GM12878 (cell line): Measurements from ENCODE around the gene SLC13A2. TPM values are rescaled to one million over a fixed set of nuclear protein-coding genes. Genes with fewer than 3 reads are reported as not detected.
A peak's percentile ranks its signal among the peaks of the same experiment; 100 is the strongest.

Experiments used
- ATAC-seq: fragments of 200-7000 bp; cut with Tn5 transposase; 3 replicates; pipeline ENCODE4 v1.9.1; 2020; ENCODE audit warnings: mild to moderate bottlenecking, moderate library complexity
- BruUV-seq: library from RNA; stranded (reverse); fragments of 400-500 nt; replicated peaks from 2 replicates; lab custom pipeline; 2021; lab: Mats Ljungman, UMichigan
- CTCF ChIA-PET: fragments of 300-600 bp; sonication (Branson Sonifier 250); formaldehyde crosslinking; extraction: SDS; loops from one replicate; lab custom pipeline; 2021; ENCODE audit warnings: inconsistent platforms; lab: Yijun Ruan, JAX
- POLR2A ChIA-PET: fragments of 350-600 bp; formaldehyde crosslinking; extraction: SDS; loops from one replicate; lab custom pipeline; 2021; ENCODE audit warnings: inconsistent platforms; lab: Charles Lee
- RAD21 ChIA-PET: fragments of 300-600 bp; sonication (Branson Sonifier 250); formaldehyde crosslinking; loops from one replicate; lab custom pipeline; 2023; ENCODE audit warnings: antibody characterized with exemption; ENCODE audit not compliant: unreplicated experiment; lab: Charles Lee
- SMC1A ChIA-PET: fragments of 300-600 bp; sonication (Branson Sonifier 250); formaldehyde crosslinking; loops from one replicate; lab custom pipeline; 2023; ENCODE audit not compliant: unreplicated experiment, uncharacterized antibody; lab: Charles Lee
- DNase-seq: peaks from one replicate; pipeline ENCODE4 v3.0.0-alpha.2; 2011; ENCODE audit warnings: low read depth, low spot score
- FAIRE-seq: peaks from 3 replicates; lab custom pipeline; 2011; peaks lifted over from hg19 to GRCh38; lab: Jason Lieb, UNC
- H2AFZ ChIP-seq: 2 replicates; pipeline ENCODE4 v1.6.0; 2011; ENCODE audit warnings: low read depth, low read length, control low read depth; ENCODE audit not compliant: control insufficient read depth
- H3K27ac ChIP-seq: 2 replicates; pipeline ENCODE4 v1.5.1; 2011; ENCODE audit warnings: control low read depth; ENCODE audit not compliant: control insufficient read depth, insufficient read depth
- H3K27me3 ChIP-seq, 2 experiments: replicated peaks in 1 of 2; 2 replicates each; pipeline versions ENCODE4 v1.6.0 to v1.6.1; 2011; ENCODE audit warnings: low read length in 1 of 2; ENCODE audit not compliant: control insufficient read depth in 2 of 2, insufficient read depth in 2 of 2
- H3K36me3 ChIP-seq, 2 experiments: 2 replicates each; pipeline ENCODE4 v1.5.1; 2011; ENCODE audit warnings: low read length in 1 of 2; ENCODE audit not compliant: control insufficient read depth in 2 of 2, insufficient read depth in 2 of 2
- H3K4me1 ChIP-seq: 2 replicates; pipeline ENCODE4 v1.6.1; 2011; ENCODE audit warnings: mild to moderate bottlenecking, low read length, moderate library complexity, mixed read lengths; ENCODE audit not compliant: control insufficient read depth, insufficient read depth
- H3K4me2 ChIP-seq: 2 replicates; pipeline ENCODE4 v1.6.0; 2011; ENCODE audit warnings: control low read depth; ENCODE audit not compliant: control insufficient read depth, insufficient read depth
- H3K4me3 ChIP-seq: fragments of 200-600 bp; sonication (generic); 2 replicates; pipeline ENCODE4 v1.5.1; 2016
- H3K79me2 ChIP-seq: 2 replicates; pipeline ENCODE4 v1.6.0; 2011; ENCODE audit warnings: low read length; ENCODE audit not compliant: control insufficient read depth, insufficient read depth
- H3K9ac ChIP-seq: 2 replicates; pipeline ENCODE4 v1.8.0; 2011; ENCODE audit warnings: low read length, control low read depth, mixed read lengths; ENCODE audit not compliant: control insufficient read depth, insufficient read depth
- H3K9me3 ChIP-seq: replicated peaks from 3 replicates; pipeline ENCODE4 v1.5.1; 2011; ENCODE audit warnings: mild to moderate bottlenecking, low read length; ENCODE audit not compliant: control insufficient read depth, insufficient read depth
- H4K20me1 ChIP-seq: 2 replicates; pipeline ENCODE4 v1.6.0; 2011; ENCODE audit not compliant: control insufficient read depth, insufficient read depth
- ATF3 ChIP-seq: IDR thresholded peaks from 2 replicates; pipeline ENCODE4 v1.6.1; 2011; ENCODE audit warnings: low read depth, mild to moderate bottlenecking, low read length, moderate library complexity, borderline replicate concordance; ENCODE audit errors: extremely low read depth
- BMI1 ChIP-seq: fragments of 450-650 bp; IDR thresholded peaks from 2 replicates; pipeline ENCODE4 v1.6.1; 2016; ENCODE audit warnings: mild to moderate bottlenecking, moderate library complexity, borderline replicate concordance
- CREB1 ChIP-seq: IDR thresholded peaks from 2 replicates; pipeline ENCODE4 v1.6.1; 2012; ENCODE audit warnings: low read depth, mild to moderate bottlenecking, inconsistent platforms
- E2F8 ChIP-seq: fragments of 450-650 bp; IDR thresholded peaks from 2 replicates; pipeline ENCODE4 v1.6.1; 2018; ENCODE audit warnings: mild to moderate bottlenecking, low read depth, moderate library complexity; ENCODE audit not compliant: partially characterized antibody
- EGR1 ChIP-seq, 2 experiments: IDR thresholded peaks; 1 replicate in 1 of 2; 2 replicates in 1 of 2; pipeline ENCODE4 v1.6.1; 2011 to 2012; ENCODE audit warnings: low read depth in 2 of 2, low read length in 2 of 2, borderline replicate concordance in 1 of 2, mild to moderate bottlenecking in 1 of 2, moderate library complexity in 1 of 2
- FOXK2 ChIP-seq: fragments of 450-650 bp; IDR thresholded peaks from 2 replicates; pipeline ENCODE4 v1.6.1; 2017; ENCODE audit warnings: mild to moderate bottlenecking, moderate library complexity
- KLF5 ChIP-seq: fragments of 450-650 bp; IDR thresholded peaks from 2 replicates; pipeline ENCODE4 v1.6.1; 2014; ENCODE audit warnings: mild to moderate bottlenecking; ENCODE audit not compliant: partially characterized antibody
- MEF2B ChIP-seq: fragments of 450-650 bp; IDR thresholded peaks from 2 replicates; pipeline ENCODE4 v1.6.1; 2018; ENCODE audit warnings: mild to moderate bottlenecking, moderate library complexity; ENCODE audit not compliant: partially characterized antibody, poor library complexity, severe bottlenecking
- NFXL1 ChIP-seq: fragments of 450-650 bp; IDR thresholded peaks from 2 replicates; pipeline ENCODE4 v1.6.1; 2017; ENCODE audit warnings: antibody characterized with exemption, mild to moderate bottlenecking, borderline replicate concordance
- RAD21 ChIP-seq: IDR thresholded peaks from 2 replicates; pipeline ENCODE4 v1.6.1; 2011; ENCODE audit warnings: mild to moderate bottlenecking, low read depth, low read length, moderate library complexity; ENCODE audit not compliant: insufficient read depth
- SIX5 ChIP-seq: IDR thresholded peaks from 2 replicates; pipeline ENCODE4 v1.6.1; 2011; ENCODE audit warnings: mild to moderate bottlenecking, low read depth, low read length, moderate library complexity; ENCODE audit not compliant: severe bottlenecking
- SMARCA5 ChIP-seq: fragments of 450-650 bp; IDR thresholded peaks from 2 replicates; pipeline ENCODE4 v1.6.1; 2017; ENCODE audit warnings: mild to moderate bottlenecking
- SPI1 ChIP-seq: IDR thresholded peaks from 2 replicates; pipeline ENCODE4 v1.6.1; 2011; ENCODE audit warnings: low read depth, mild to moderate bottlenecking, low read length, moderate library complexity, borderline replicate concordance; ENCODE audit not compliant: insufficient read depth
- STAT1 ChIP-seq: fragments of 450-650 bp; conservative IDR thresholded peaks from 2 replicates; pipeline ENCODE4 v1.6.1; 2014; ENCODE audit warnings: antibody characterized with exemption, mild to moderate bottlenecking
- SUZ12 ChIP-seq: fragments of 200-600 bp; sonication (generic); IDR thresholded peaks from one replicate; pipeline ENCODE4 v1.6.1; 2018; ENCODE audit warnings: antibody characterized with exemption, mild to moderate bottlenecking; ENCODE audit not compliant: unreplicated experiment
- ZNF207 ChIP-seq: fragments of 450-650 bp; IDR thresholded peaks from 2 replicates; pipeline ENCODE4 v1.6.1; 2014; ENCODE audit warnings: antibody characterized with exemption, mild to moderate bottlenecking, borderline replicate concordance
- WGBS: methylation state at CpG from one replicate; pipeline ENCODE4 v1.1.6; 2016; ENCODE audit warnings: low lambda C conversion rate; ENCODE audit not compliant: insufficient replicate concordance, insufficient coverage; ENCODE audit errors: missing lambda C conversion rate; 5-methylcytosine and 5-hydroxymethylcytosine counted together
- in situ Hi-C: fragments of 300-500 bp; cut with MboI; formaldehyde crosslinking; loops from 9 replicates; pipeline ENCODE4 v1.14.3; 2018; ENCODE audit warnings: mixed read lengths
- intact Hi-C: fragments of 100-400 bp; cut with micrococcal nuclease; formaldehyde crosslinking; loops from one replicate; pipeline ENCODE4 v1.14.2; 2022; ENCODE audit not compliant: unreplicated experiment
- polyA plus RNA-seq, 11 experiments: library from polyadenylated mRNA; depleted of rRNA in 4 of 11; unstranded in 6 of 11; stranded (reverse) in 5 of 11; fragments of >200 nt; fragmentation: Nextera tagmentation in 4 of 11; fragmentation: Illumina TruSeq in 1 of 11; extraction: Ambion mirVana in 4 of 11; extraction: Trizol in 1 of 11; gene quantifications; 1 replicate in 1 of 11; 2 replicates in 10 of 11; pipeline versions ENCODE4 v1.2.1 to v1.2.3, GENCODE V29; 2011 to 2016; ENCODE audit warnings: inconsistent platforms in 2 of 11, missing spikeins in 2 of 11, low read depth in 1 of 11
- total RNA-seq, 4 experiments: library from RNA; depleted of rRNA in 3 of 4; stranded (reverse); fragments of >200 nt in 3 of 4; fragmentation: Illumina TruSeq in 1 of 4; extraction: Trizol in 1 of 4; gene quantifications; 2 replicates each; pipeline versions ENCODE4 v1.2.1 to v1.2.3, GENCODE V29; 2013 to 2021

SLC13A2 gene
- total and polyA plus RNA-seq, 10 of the 15 experiments (the other 5 are each of a cell fraction or from before 2014, with no cell fraction given), result 0.03 to 0.13 (median 0.05) TPM; not detected in 6

- no TSS peak for BruUV-seq
- no peak for DNase-seq
- no peak for TF ChIP-seq RAD21
- peak; percentile 95 for TF ChIP-seq SPI1
Observed at GRCh38 chr17:28518132-28518531, 44.7 kb downstream of the SLC13A2 start.

GRCh38 chr17:28518578-28518977 lies 45.1 kb downstream of the SLC13A2 start:
- no TSS peak for BruUV-seq
- CTCF ChIA-PET, result no interaction called here
- 69% methylated on average over 7 of the region's 7 CpGs for WGBS
- peaks cover 9% of the 10 kb centered on the region for H3K4me1 ChIP-seq
- intact Hi-C loops (no loop called here), in situ Hi-C loops (no loop called here)
- SMC1A ChIA-PET, result no interaction called here
- H3K4me3 ChIP-seq, result no peak overlapping the region
- no peak overlapping the region for H3K9ac ChIP-seq
- no peaks in the 10 kb centered on the region for H4K20me1 ChIP-seq
- H3K27me3 ChIP-seq, result no peaks in the 10 kb centered on the region
- no peak for DNase-seq
- H3K9me3 ChIP-seq, result peaks cover 1% of the 10 kb centered on the region; the same call in 1 of the 3 replicates
- RAD21 ChIA-PET, result no interaction called here
- POLR2A ChIA-PET, result no interaction called here
- H3K4me2 ChIP-seq, result no peak overlapping the region
- FAIRE-seq, result no peak
- H3K36me3 ChIP-seq, result no peaks in the 10 kb centered on the region
- H3K27ac ChIP-seq, result no peak overlapping the region
- no peaks in the 10 kb centered on the region for H3K79me2 ChIP-seq
- ATAC-seq, result no peak
- H2AFZ ChIP-seq, result no peak overlapping the region
- TF ChIP-seq KLF5 (no peak), EGR1 (IDR thresholded peaks at IDR 0.05; ENCODE audit: borderline replicate concordance in 1 of 2, low read depth in 2 of 2, low read length in 2 of 2) (no peak), FOXK2 (no peak), NFXL1 (no peak), SUZ12 (no peak), ATF3 (no peak), E2F8 (no peak), STAT1 (no peak), CREB1 (no peak), SMARCA5 (no peak), ZNF207 (no peak), BMI1 (no peak), MEF2B (no peak), SIX5 (no peak)

More at GRCh38 chr17:28518132-28518531, 44.7 kb downstream of the SLC13A2 start:
- H2AFZ ChIP-seq, result no peak overlapping the region
- H3K9me3 ChIP-seq, result peaks cover 1% of the 10 kb centered on the region; the same call in 1 of the 3 replicates
- in situ Hi-C loops (no loop called here), intact Hi-C loops (no loop called here)
- H3K4me1 ChIP-seq, result peaks cover 9% of the 10 kb centered on the region
- H3K79me2 ChIP-seq, result no peaks in the 10 kb centered on the region
- H3K4me2 ChIP-seq, result no peak overlapping the region
- ChIA-PET RAD21 (no interaction called here), POLR2A (no interaction called here), CTCF (no interaction called here), SMC1A (no interaction called here)
- H3K36me3 ChIP-seq, result no peaks in the 10 kb centered on the region
- H4K20me1 ChIP-seq, result no peaks in the 10 kb centered on the region
- H3K9ac ChIP-seq, result no peak overlapping the region
- FAIRE-seq, result no peak
- no peak overlapping the region for H3K4me3 ChIP-seq
- peak; percentile 79 for ATAC-seq
- WGBS, result 39% methylated on average over 6 of the region's 6 CpGs
- H3K27ac ChIP-seq, result no peak overlapping the region
- H3K27me3 ChIP-seq, result no peaks in the 10 kb centered on the region
